ENCODE measurements around the gene OVAAL. TPM values are rescaled to one million over a fixed set of nuclear protein-coding genes. Genes with fewer than 3 reads are reported as not detected.

The OVAAL gene
- total RNA-seq, 2 donors from 2014 or later, result 0.70 to 2.0 TPM

DNA sequence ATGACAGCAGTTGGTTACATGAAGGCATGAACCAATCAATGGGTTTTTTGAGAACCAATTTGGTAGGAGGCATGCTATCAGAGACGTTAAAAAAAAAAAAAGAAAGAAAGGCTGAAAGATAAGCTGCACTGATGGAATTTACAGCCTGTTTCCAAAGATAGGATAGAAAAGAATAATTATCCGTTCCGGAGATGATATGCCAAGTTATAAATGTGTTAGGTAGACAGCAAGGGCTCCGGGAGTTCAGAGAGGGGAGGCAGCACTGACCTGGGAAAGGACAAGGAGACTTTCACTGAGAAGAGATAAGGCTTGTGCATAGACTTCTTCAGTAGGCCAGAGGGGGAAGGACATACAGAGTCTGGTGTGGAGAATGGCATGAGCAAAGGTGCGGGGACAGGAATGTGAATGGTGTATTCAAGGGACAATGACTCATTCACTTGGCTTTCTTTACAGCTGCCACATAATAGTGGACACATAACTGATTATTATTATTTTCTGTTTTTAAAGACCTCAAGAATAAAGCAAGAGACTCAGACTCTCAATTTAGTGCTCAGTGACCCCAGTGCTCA lies 31.6 kb upstream of the OVAAL start:
- TF ChIP-seq, protein P1, sequence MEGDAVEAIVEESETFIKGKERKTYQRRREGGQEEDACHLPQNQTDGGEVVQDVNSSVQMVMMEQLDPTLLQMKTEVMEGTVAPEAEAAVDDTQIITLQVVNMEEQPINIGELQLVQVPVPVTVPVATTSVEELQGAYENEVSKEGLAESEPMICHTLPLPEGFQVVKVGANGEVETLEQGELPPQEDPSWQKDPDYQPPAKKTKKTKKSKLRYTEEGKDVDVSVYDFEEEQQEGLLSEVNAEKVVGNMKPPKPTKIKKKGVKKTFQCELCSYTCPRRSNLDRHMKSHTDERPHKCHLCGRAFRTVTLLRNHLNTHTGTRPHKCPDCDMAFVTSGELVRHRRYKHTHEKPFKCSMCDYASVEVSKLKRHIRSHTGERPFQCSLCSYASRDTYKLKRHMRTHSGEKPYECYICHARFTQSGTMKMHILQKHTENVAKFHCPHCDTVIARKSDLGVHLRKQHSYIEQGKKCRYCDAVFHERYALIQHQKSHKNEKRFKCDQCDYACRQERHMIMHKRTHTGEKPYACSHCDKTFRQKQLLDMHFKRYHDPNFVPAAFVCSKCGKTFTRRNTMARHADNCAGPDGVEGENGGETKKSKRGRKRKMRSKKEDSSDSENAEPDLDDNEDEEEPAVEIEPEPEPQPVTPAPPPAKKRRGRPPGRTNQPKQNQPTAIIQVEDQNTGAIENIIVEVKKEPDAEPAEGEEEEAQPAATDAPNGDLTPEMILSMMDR (IDR thresholded peaks at IDR 0.05), result no peak
- Histone ChIP-seq H3K36me3 (no peaks in the 10 kb centered on the region), H3K27ac (no peak overlapping the region), H3K4me3 (no peak overlapping the region), H3K4me1 (peaks cover 0 to 9% of the 10 kb centered on the region in 2 donors), H3K9me3 (no peaks in the 10 kb centered on the region), H3K27me3 (no peaks in the 10 kb centered on the region)
- DNase-seq (ENCODE audit: low spot score), result no peak

DNA sequence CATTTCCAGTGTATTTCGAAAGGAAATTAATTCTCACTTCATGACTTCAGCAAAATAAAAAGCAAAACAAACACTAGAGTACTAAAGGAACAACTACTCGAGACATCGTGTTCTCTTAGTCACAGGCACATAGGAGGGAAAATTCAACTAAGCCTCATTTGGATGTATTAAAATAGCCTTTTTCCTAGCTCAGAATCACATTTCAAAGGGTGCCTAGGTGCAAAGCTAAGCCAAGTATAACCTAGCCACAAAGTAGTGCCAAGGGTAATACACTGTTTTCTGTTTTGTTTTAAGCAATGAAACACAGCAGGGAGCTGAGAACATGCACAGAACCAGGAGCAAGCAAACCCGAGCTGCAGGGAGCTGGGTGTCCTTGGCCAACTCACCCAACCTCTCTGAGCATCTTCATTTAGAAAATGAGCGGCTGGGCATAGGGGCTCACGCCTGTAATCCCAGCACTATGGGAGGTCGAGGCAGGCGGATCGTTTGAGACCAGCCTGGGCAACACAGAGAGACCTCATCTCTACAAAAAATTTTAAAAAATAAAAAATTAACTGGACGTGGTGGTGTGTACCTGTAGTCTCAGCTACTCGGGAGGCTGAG lies 29.8 kb upstream of the OVAAL start:
- no peak overlapping the region for H3K27ac ChIP-seq
- DNase-seq (ENCODE audit: low spot score), result no peak
- no peak overlapping the region for H3K4me3 ChIP-seq
- TF ChIP-seq, protein P1 (IDR thresholded peaks at IDR 0.05), result no peak
- no peaks in the 10 kb centered on the region for H3K36me3 ChIP-seq
- peaks cover 0 to 7% of the 10 kb centered on the region in 2 donors for H3K4me1 ChIP-seq
- no peaks in the 10 kb centered on the region for H3K27me3 ChIP-seq
- H3K9me3 ChIP-seq, result no peaks in the 10 kb centered on the region

DNA sequence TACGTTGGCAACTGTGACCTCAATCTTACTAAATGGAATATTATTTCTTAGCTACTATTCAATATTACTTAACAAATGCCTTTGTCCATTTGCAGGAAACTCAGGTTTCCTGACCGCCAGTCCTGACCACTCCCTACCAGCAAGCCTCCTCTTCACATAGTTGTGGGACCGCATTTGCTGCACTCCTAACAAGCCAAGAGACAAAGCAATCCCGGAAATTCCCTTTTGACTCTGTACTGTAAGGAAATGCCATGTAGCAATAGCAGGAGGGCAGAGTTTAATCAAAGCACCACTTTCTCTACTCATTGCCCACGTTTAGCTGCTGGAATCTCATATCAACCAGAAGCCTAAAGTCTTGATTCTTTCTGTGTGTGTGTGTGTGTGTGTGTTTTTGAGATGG lies 28.3 kb upstream of the OVAAL start:
- Histone ChIP-seq H3K27me3 (no peaks in the 10 kb centered on the region), H3K36me3 (no peaks in the 10 kb centered on the region), H3K4me3 (no peak overlapping the region), H3K4me1 (peaks cover 0 to 11% of the 10 kb centered on the region in 2 donors), H3K27ac (peak overlapping the region in 1 of 2 donors; percentile 37), H3K9me3 (no peaks in the 10 kb centered on the region)
- TF ChIP-seq, protein P1 (IDR thresholded peaks at IDR 0.05), result no peak
- DNase-seq (ENCODE audit: low spot score), result no peak

DNA sequence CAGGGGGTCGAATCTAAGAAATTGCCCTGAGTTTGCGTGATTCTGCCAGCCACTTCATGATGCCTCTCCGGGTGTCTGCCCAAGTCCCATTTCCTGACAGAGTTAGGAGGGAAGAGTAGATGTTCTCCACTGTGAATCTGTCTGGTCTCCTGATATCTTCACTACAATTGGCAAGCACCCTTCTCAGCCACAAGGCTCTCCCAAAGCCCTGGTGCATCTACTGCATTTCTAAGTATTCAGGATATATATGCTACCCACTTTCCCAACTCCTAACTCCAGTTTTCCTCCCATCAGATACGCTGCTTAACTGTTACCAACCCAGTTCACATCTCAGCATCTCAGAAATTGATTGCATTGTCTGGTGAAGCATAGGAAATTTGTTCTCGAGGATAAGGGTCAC lies 25.9 kb upstream of the OVAAL start:
- H3K27me3 ChIP-seq, result no peaks in the 10 kb centered on the region
- peaks cover 0 to 4% of the 10 kb centered on the region in 2 donors for H3K4me1 ChIP-seq
- TF ChIP-seq, protein P1 (IDR thresholded peaks at IDR 0.05), result no peak
- H3K4me3 ChIP-seq, result no peak overlapping the region
- no peaks in the 10 kb centered on the region for H3K36me3 ChIP-seq
- H3K27ac ChIP-seq, result no peak overlapping the region
- H3K9me3 ChIP-seq, result no peaks in the 10 kb centered on the region
- no peak for DNase-seq (ENCODE audit: low spot score)

DNA sequence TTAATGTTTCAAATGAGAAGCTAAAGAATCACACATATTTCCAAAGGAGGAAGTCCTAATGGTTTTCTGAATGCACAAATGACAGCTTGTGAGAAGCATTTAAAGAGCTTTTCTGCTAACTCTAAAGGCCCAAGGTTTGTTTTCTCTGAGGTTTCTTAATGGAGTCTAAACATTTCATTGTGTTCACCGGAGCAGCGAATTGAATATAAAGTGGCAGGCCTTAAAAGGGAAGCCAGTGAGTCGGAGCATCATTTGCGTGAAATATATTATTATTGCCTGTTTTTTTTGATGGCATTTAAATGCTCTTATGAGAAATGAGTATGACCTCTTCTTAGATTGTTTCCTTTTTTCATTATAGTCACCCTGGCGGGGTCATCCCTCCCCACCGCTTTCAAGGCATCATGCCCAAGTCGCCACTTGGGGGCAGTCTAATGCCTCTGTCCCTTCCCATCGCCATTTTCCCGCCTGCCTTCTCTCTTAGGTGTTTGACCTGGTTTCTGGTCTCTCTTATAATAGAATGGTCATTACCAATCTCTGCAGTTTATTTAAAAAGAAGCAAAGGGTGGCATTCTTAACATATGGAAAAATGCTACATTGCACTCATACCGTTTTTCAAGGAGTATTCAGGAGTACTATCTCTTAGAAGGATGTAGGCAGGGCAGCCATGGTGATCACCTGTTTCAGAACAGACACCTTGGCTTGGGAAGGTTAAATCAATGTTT lies 25.3 kb upstream of the OVAAL start:
- Histone ChIP-seq H3K9me3 (no peaks in the 10 kb centered on the region), H3K27ac (no peak overlapping the region), H3K4me1 (peaks cover 0 to 4% of the 10 kb centered on the region in 2 donors), H3K36me3 (no peaks in the 10 kb centered on the region), H3K4me3 (no peak overlapping the region), H3K27me3 (no peaks in the 10 kb centered on the region)
- peak; percentile 68 for DNase-seq (ENCODE audit: low spot score)
- TF ChIP-seq, protein P1 (IDR thresholded peaks at IDR 0.05), result peak; percentile 76 to 89

Data from right atrium auricular region (tissue), 2 donors.